Measurements from ENCODE around the gene ANKRD17.

Gene ANKRD17

DNA sequence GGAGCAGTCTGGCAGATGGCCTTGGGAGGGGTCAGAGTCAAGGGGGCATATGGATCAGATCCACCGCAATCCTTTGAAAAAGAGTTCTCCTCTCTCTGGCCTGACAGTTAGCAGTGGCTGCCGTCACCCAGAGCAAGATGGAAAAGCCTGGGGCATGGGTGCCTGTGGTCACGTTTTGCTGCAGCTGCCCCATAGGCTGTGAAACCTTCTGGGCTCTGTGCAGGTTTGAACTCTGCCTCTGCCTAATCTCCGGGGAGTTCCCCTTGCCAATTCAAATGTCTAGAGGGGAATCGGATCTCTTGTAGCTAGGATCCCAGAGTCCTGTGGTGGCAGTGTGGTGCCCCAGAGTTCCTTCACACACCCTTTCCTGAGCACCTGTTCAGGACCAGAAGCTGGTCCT is 23.4 kb upstream of the ANKRD17 start:
- in situ Hi-C loops (cut with MboI; ENCODE audit: low sequenced_read_pairs, unreplicated experiment) = loop anchor here (25.0 kb wide), 1 partner anchor 570 kb away; no protein-coding TSS in a partner anchor
- TF ChIP-seq, protein P1, sequence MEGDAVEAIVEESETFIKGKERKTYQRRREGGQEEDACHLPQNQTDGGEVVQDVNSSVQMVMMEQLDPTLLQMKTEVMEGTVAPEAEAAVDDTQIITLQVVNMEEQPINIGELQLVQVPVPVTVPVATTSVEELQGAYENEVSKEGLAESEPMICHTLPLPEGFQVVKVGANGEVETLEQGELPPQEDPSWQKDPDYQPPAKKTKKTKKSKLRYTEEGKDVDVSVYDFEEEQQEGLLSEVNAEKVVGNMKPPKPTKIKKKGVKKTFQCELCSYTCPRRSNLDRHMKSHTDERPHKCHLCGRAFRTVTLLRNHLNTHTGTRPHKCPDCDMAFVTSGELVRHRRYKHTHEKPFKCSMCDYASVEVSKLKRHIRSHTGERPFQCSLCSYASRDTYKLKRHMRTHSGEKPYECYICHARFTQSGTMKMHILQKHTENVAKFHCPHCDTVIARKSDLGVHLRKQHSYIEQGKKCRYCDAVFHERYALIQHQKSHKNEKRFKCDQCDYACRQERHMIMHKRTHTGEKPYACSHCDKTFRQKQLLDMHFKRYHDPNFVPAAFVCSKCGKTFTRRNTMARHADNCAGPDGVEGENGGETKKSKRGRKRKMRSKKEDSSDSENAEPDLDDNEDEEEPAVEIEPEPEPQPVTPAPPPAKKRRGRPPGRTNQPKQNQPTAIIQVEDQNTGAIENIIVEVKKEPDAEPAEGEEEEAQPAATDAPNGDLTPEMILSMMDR (IDR thresholded peaks at IDR 0.05; ENCODE audit: borderline replicate concordance, control extremely low read depth, extremely low read depth, insufficient read depth, missing control alignments) = no peak
- DNase-seq (ENCODE audit: low spot score) = no peak

DNA sequence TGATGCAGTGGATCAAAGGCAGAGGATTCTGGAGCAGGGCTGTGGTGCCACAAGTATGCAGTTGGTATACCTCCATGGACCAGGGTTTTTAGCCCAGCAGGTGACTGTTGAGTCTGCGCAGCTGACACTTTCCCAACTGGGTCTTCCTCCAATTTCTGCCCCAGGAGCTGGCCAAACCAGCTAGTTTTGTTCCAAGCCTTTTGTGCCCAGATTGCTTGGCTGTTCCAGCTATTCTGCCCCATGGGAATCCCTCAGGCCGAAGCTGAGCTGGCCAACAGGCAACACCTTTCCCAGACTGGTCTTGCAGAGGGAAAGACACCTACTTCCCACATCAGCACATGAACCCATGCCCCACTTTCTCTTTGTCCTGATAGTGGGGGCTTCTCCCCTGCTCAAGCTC is 22.8 kb upstream of the ANKRD17 start:
- TF ChIP-seq, protein P1 (IDR thresholded peaks at IDR 0.05; ENCODE audit: borderline replicate concordance, control extremely low read depth, extremely low read depth, insufficient read depth, missing control alignments) = no peak
- DNase-seq (ENCODE audit: low spot score) = no peak
- in situ Hi-C loops (cut with MboI; ENCODE audit: low sequenced_read_pairs, unreplicated experiment) = loop anchor here (25.0 kb wide), 1 partner anchor 569 kb away; no protein-coding TSS in a partner anchor

DNA sequence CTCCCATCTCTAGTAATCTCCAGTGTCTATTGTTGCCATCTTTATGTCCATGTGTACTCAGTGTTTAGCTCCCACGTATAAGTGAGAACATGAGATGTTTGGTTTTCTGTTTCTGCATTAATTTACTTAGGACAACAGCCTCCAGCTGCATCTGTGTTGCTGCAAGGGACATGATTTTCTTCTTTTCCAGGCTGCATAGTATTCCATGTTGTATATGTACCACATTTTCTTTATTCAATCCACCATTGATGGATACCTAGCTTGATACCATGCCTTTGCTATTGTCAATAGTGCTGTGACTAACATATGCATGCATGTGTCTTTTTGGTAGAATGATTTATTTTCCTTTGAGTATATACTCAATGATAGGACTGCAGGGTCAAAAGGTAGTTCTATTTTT is 18.6 kb upstream of the ANKRD17 start:
- TF ChIP-seq, protein P1 (IDR thresholded peaks at IDR 0.05; ENCODE audit: borderline replicate concordance, control extremely low read depth, extremely low read depth, insufficient read depth, missing control alignments) = no peak
- DNase-seq (ENCODE audit: low spot score) = no peak
- in situ Hi-C loops (cut with MboI; ENCODE audit: low sequenced_read_pairs, unreplicated experiment) = loop anchor here (25.0 kb wide), 1 partner anchor 565 kb away; no protein-coding TSS in a partner anchor

DNA sequence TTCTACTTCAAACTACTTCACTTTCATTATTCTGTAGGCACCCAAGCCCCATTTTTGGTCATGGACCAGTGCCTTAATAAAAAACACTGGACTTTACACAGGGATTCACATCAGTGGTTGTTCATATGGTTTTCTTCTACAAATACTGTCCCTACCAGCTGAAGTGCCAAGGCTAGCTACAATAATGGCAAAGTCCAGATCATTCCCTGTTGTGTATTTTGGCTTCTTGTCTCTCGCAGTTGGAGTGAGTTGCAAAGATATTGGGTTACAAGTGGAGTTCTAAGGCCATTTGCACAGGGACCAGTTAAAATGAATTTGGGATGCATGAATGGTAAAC is 16.7 kb upstream of the ANKRD17 start:
- TF ChIP-seq, protein P1 (IDR thresholded peaks at IDR 0.05; ENCODE audit: borderline replicate concordance, control extremely low read depth, extremely low read depth, insufficient read depth, missing control alignments) = no peak
- no peak for DNase-seq (ENCODE audit: low spot score)
- in situ Hi-C loops (cut with MboI; ENCODE audit: low sequenced_read_pairs, unreplicated experiment) = loop anchor here (25.0 kb wide), 1 partner anchor 563 kb away; no protein-coding TSS in a partner anchor

DNA sequence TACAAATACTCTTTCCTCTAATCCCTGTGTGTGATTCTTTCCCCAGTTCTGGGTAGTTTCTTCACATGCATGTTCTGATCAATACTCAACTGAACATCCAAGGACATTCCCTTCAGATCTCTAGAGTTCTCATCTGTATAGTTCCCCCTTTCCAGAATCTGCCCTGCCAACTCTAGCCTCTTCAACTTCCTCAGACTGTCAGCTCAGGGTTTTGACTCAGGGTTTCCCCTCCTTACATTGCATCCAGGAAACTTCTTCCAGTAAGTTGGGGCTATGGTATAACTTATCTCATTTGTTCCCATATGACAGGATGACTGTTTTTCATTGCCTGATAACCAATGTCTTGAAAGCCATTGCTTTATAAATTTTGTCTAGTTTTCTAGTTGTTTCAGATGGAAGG is 14.2 kb upstream of the ANKRD17 start:
- in situ Hi-C loops (cut with MboI; ENCODE audit: low sequenced_read_pairs, unreplicated experiment) = no loop called here
- no peak for DNase-seq (ENCODE audit: low spot score)
- TF ChIP-seq, protein P1 (IDR thresholded peaks at IDR 0.05; ENCODE audit: borderline replicate concordance, control extremely low read depth, extremely low read depth, insufficient read depth, missing control alignments) = no peak

DNA sequence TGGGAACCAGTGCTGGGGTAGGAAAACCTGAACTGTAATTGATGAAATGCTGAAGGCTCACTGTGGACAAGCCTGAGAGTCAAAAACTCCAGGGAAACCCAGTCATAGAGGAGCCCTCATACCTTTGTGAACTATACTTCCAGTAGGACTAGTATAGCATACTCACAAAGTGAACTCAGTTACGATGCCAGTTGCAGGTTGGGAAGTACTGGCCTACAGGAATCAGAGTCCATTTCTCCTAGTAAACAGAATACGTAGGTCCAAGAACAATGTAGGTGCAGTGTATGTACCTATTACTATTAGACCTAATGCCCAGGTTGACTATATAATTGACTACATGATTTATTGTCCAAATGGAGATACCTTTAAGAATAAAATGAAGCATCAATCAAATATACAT is 8.5 kb upstream of the ANKRD17 start:
- no peak for DNase-seq (ENCODE audit: low spot score)
- in situ Hi-C loops (cut with MboI; ENCODE audit: low sequenced_read_pairs, unreplicated experiment) = no loop called here
- TF ChIP-seq, protein P1 (IDR thresholded peaks at IDR 0.05; ENCODE audit: borderline replicate concordance, control extremely low read depth, extremely low read depth, insufficient read depth, missing control alignments) = no peak
